IMR-90 (cell line): ENCODE results near the gene MSH2. TPM values are rescaled to one million over a fixed set of nuclear protein-coding genes. Genes with fewer than 3 reads are reported as not detected.

Experiments
- ATAC-seq: fragments of 200-7000 bp; cut with Tn5 transposase; 2 replicates; pipeline ENCODE4 v1.9.1; 2020; ENCODE audit warnings: low read depth, mild to moderate bottlenecking, moderate library complexity
- BruUV-seq: library from RNA; stranded (reverse); fragments of 400-500 nt; replicated peaks from 2 replicates; lab custom pipeline; 2021; lab: Mats Ljungman, UMichigan
- CTCF ChIA-PET: fragments of 300-600 bp; formaldehyde crosslinking; extraction: SDS; loops from one replicate; lab custom pipeline; 2021; ENCODE audit warnings: antibody characterized with exemption; lab: Yijun Ruan, JAX
- POLR2A ChIA-PET: fragments of 300-600 bp; sonication (Branson Sonifier 250); formaldehyde crosslinking; loops from one replicate; lab custom pipeline; 2022; ENCODE audit warnings: antibody characterized with exemption; ENCODE audit not compliant: unreplicated experiment; lab: Charles Lee
- DNase-seq: peaks from one replicate; pipeline ENCODE4 v3.0.0; 2013
- H2AFZ ChIP-seq: replicated peaks from 2 replicates; pipeline ENCODE3; 2013; ENCODE audit warnings: low read length, mild to moderate bottlenecking; ENCODE audit not compliant: poor library complexity
- H2AK5ac ChIP-seq: 2 replicates; pipeline ENCODE4 v1.6.1; 2013; ENCODE audit warnings: low read depth, low read length, inconsistent platforms
- H2AK9ac ChIP-seq: replicated peaks from 2 replicates; pipeline ENCODE3; 2013; ENCODE audit warnings: mild to moderate bottlenecking, low read depth, low read length, moderate library complexity; ENCODE audit not compliant: poor library complexity
- H2BK120ac ChIP-seq: 2 replicates; pipeline ENCODE4 v1.6.1; 2013; ENCODE audit warnings: low read depth, low read length, inconsistent platforms
- H2BK15ac ChIP-seq: 3 replicates; pipeline ENCODE4 v1.6.1; 2013; ENCODE audit warnings: low read depth, low read length, inconsistent platforms
- H2BK20ac ChIP-seq: 2 replicates; pipeline ENCODE4 v1.6.1; 2013; ENCODE audit warnings: low read depth, mild to moderate bottlenecking, inconsistent platforms, low read length, moderate library complexity
- H2BK5ac ChIP-seq: 2 replicates; pipeline ENCODE4 v1.6.1; 2013; ENCODE audit warnings: mild to moderate bottlenecking, low read depth, low read length, inconsistent platforms; ENCODE audit not compliant: poor library complexity, severe bottlenecking
- H3K14ac ChIP-seq: replicated peaks from 2 replicates; pipeline ENCODE4 v1.6.1; 2013; ENCODE audit warnings: low read depth, low read length, inconsistent platforms
- H3K18ac ChIP-seq: 2 replicates; pipeline ENCODE4 v1.6.1; 2013; ENCODE audit warnings: low read depth, low read length, control low read depth
- H3K23ac ChIP-seq: 2 replicates; pipeline ENCODE4 v1.6.1; 2013; ENCODE audit warnings: low read depth, low read length, inconsistent platforms
- H3K27ac ChIP-seq: 2 replicates; pipeline ENCODE4 v1.5.1; 2013; ENCODE audit warnings: mild to moderate bottlenecking, control low read depth, low read length; ENCODE audit not compliant: insufficient read depth
- H3K27me3 ChIP-seq: 2 replicates; pipeline ENCODE4 v1.6.1; 2013; ENCODE audit warnings: low read length; ENCODE audit not compliant: control insufficient read depth, insufficient read depth
- H3K36me3 ChIP-seq: 2 replicates; pipeline ENCODE4 v1.6.1; 2013; ENCODE audit warnings: low read length, mixed read lengths; ENCODE audit not compliant: control insufficient read depth, insufficient read depth
- H3K4ac ChIP-seq: 2 replicates; pipeline ENCODE4 v1.6.1; 2013; ENCODE audit warnings: low read depth, low read length, inconsistent platforms
- H3K4me1 ChIP-seq: 2 replicates; pipeline ENCODE4 v1.6.1; 2013; ENCODE audit warnings: low read length, mixed read lengths; ENCODE audit not compliant: control insufficient read depth, insufficient read depth
- H3K4me2 ChIP-seq: 2 replicates; pipeline ENCODE4 v1.6.1; 2013; ENCODE audit warnings: low read depth, mild to moderate bottlenecking, control low read depth, low read length, moderate library complexity
- H3K4me3 ChIP-seq: 2 replicates; pipeline ENCODE4 v1.5.1; 2013; ENCODE audit warnings: low read depth, mild to moderate bottlenecking, control low read depth, low read length, moderate library complexity; ENCODE audit not compliant: insufficient read depth
- H3K56ac ChIP-seq: 2 replicates; pipeline ENCODE4 v1.6.1; 2013; ENCODE audit warnings: low read length, inconsistent platforms; ENCODE audit not compliant: insufficient read depth; ENCODE audit errors: extremely low read depth
- H3K79me1 ChIP-seq, 2 experiments: 2 replicates each; pipeline ENCODE4 v1.6.1; 2013; ENCODE audit warnings: low read length in 2 of 2, inconsistent platforms in 1 of 2, low read depth in 1 of 2
- H3K9ac ChIP-seq: 2 replicates; pipeline ENCODE4 v1.6.1; 2013; ENCODE audit warnings: low read depth, low read length, control low read depth
- H3K9me1 ChIP-seq: 2 replicates; pipeline ENCODE4 v1.6.1; 2013; ENCODE audit warnings: low read length, inconsistent platforms; ENCODE audit not compliant: insufficient read depth
- H3K9me3 ChIP-seq: 2 replicates; pipeline ENCODE4 v1.6.1; 2013; ENCODE audit warnings: low read length; ENCODE audit not compliant: control insufficient read depth, insufficient read depth
- H4K20me1 ChIP-seq: 2 replicates; pipeline ENCODE4 v1.6.1; 2013; ENCODE audit warnings: low read length, inconsistent platforms; ENCODE audit not compliant: insufficient read depth
- H4K5ac ChIP-seq: 2 replicates; pipeline ENCODE4 v1.6.1; 2013; ENCODE audit warnings: mild to moderate bottlenecking, low read depth, low read length, control low read depth
- H4K8ac ChIP-seq, 2 experiments: 2 replicates each; pipeline ENCODE4 v1.6.1; 2013; ENCODE audit warnings: low read depth in 2 of 2, low read length in 2 of 2, control low read depth in 1 of 2, inconsistent platforms in 1 of 2
- H4K91ac ChIP-seq: 2 replicates; pipeline ENCODE4 v1.6.1; 2013; ENCODE audit warnings: low read depth, low read length, inconsistent platforms; ENCODE audit not compliant: insufficient read depth
- CTCF ChIP-seq: conservative IDR thresholded peaks from 2 replicates; pipeline ENCODE4 v1.5.1; 2012; ENCODE audit warnings: mild to moderate bottlenecking, low read depth, low read length, improper control_type of control experiment
- FOS ChIP-seq: fragments of 150-350 bp; IDR thresholded peaks from 2 replicates; pipeline ENCODE4 v1.6.1; 2016; ENCODE audit warnings: low read depth, low read length
- MAFK ChIP-seq: IDR thresholded peaks from 2 replicates; pipeline ENCODE4 v1.6.1; 2012; ENCODE audit warnings: low read depth, low read length, improper control_type of control experiment
- POLR2A ChIP-seq: IDR thresholded peaks from 2 replicates; pipeline ENCODE4 v1.6.1; 2012; ENCODE audit warnings: mild to moderate bottlenecking, low read depth, low read length
- RFX5 ChIP-seq: IDR thresholded peaks from 2 replicates; pipeline ENCODE4 v1.8.0; 2012; ENCODE audit warnings: low read depth, mild to moderate bottlenecking, low read length, moderate library complexity
- WGBS, 2 experiments: methylation state at CpG; one replicate each; pipeline versions ENCODE4 v1.1.5 to v1.1.7; 2013; ENCODE audit warnings: missing lambda C conversion rate in 2 of 2; ENCODE audit not compliant: insufficient read length in 1 of 2; ENCODE audit errors: extremely low coverage in 2 of 2; 5-methylcytosine and 5-hydroxymethylcytosine counted together
- dilution Hi-C: fragments of 300-500 bp; cut with HindIII; formaldehyde crosslinking; loops from one replicate; pipeline ENCODE4 v1.14.3; 2018; ENCODE audit warnings: low sequenced_read_pairs; ENCODE audit not compliant: unreplicated experiment
- in situ Hi-C: fragments of 300-500 bp; cut with MboI; formaldehyde crosslinking; loops from 3 replicates; pipeline ENCODE4 v1.14.3; 2019; ENCODE audit warnings: low sequenced_read_pairs, inconsistent platforms, mixed read lengths
- intact Hi-C: fragments of 100-400 bp; cut with micrococcal nuclease; formaldehyde crosslinking; loops from 2 replicates; pipeline ENCODE4 v1.10.0; 2022
- polyA plus RNA-seq, 3 experiments: library from polyadenylated mRNA; depleted of rRNA; stranded (reverse); fragments of >200 nt; gene quantifications; 2 replicates each; pipeline ENCODE4 v1.2.3, GENCODE V29; 2012; ENCODE audit warnings: low replicate concordance in 1 of 3
- total RNA-seq: library from RNA; depleted of rRNA; stranded (reverse); fragments of >200 nt; gene quantifications from 2 replicates; pipeline ENCODE4 v1.2.3, GENCODE V29; 2012

MSH2 gene
- total and polyA plus RNA-seq, 2 of the 4 experiments (the other 2 are of a cell fraction), result 13.8 to 22.6 TPM

- Histone ChIP-seq H3K27ac (no peak overlapping the region), H2BK120ac (no peak overlapping the region), H3K4ac (no peak overlapping the region), H4K5ac (no peak overlapping the region), H3K4me3 (no peak overlapping the region), H3K4me2 (no peak overlapping the region), H2BK5ac (no peak overlapping the region), H2AK9ac (no peak overlapping the region), H2BK15ac (no peak overlapping the region), H3K9me1 (no peaks in the 10 kb centered on the region), H3K56ac (no peak overlapping the region), H2BK20ac (no peak overlapping the region), H4K8ac (no peak overlapping the region), H3K9me3 (peaks cover 3% of the 10 kb centered on the region), H3K18ac (no peak overlapping the region), H2AFZ (peak overlapping the region; percentile 32), H3K36me3 (no peaks in the 10 kb centered on the region), H3K79me1 (no peaks in the 10 kb centered on the region), H4K91ac (no peak overlapping the region), H2AK5ac (no peak overlapping the region), H3K4me1 (peaks cover 2% of the 10 kb centered on the region), H3K27me3 (no peaks in the 10 kb centered on the region; the same call in 1 of the 2 replicates), H3K9ac (no peak overlapping the region), H3K23ac (no peak overlapping the region), H3K14ac (no peak overlapping the region), H4K20me1 (no peaks in the 10 kb centered on the region)
- BruUV-seq, result no TSS peak
- no peak for TF ChIP-seq POLR2A
- no peak for TF ChIP-seq FOS
- TF ChIP-seq RFX5, result no peak
- peak; percentile 59 for TF ChIP-seq MAFK
- TF ChIP-seq CTCF, result no peak
- ChIA-PET CTCF (interaction anchor here (1.1 kb wide), 1 partner anchor 17 kb away, joined by 3 read pairs; no protein-coding TSS in a partner anchor), POLR2A (no interaction called here)
- in situ Hi-C loops, result no loop called here
- intact Hi-C loops, result no loop called here
- WGBS, 2 experiments, result 80% methylated on average over 6 of the region's 16 CpGs; no CpG with 5 or more reads in 1 of the 2 experiments
- DNase-seq (no peak), ATAC-seq (no peak)
- dilution Hi-C loops, result no loop called here
Measured at GRCh38 chr2:47494267-47495130, 91.5 kb downstream of the MSH2 start.
